Ovary (tissue), 9 donors: ENCODE results near the gene SOS2. TPM values are rescaled to one million over a fixed set of nuclear protein-coding genes. Genes with fewer than 3 reads are reported as not detected.

Experiments used
- DNase-seq, 5 donors: peaks; one replicate each; pipeline ENCODE4 v3.0.0-alpha.2; 2019 to 2020
- H3K27ac ChIP-seq, 2 donors: fragments of 200-600 bp; one replicate each; pipeline versions ENCODE4 v1.5.1 to v1.8.0; 2019 to 2022
- H3K27me3 ChIP-seq: fragments of 200-600 bp; one replicate; pipeline ENCODE4 v1.8.0; 2022
- H3K36me3 ChIP-seq: fragments of 200-600 bp; sonication (generic); one replicate; pipeline ENCODE4 v1.5.1; 2019
- H3K4me1 ChIP-seq: one replicate; pipeline ENCODE4 v1.8.1; 2013; ENCODE audit warnings: mild to moderate bottlenecking, moderate library complexity; ENCODE audit not compliant: insufficient read depth
- H3K4me3 ChIP-seq: fragments of 200-600 bp; sonication (generic); one replicate; pipeline ENCODE4 v1.5.1; 2017
- H3K9me3 ChIP-seq, 2 donors: fragments of 200-600 bp in 1 of 2; sonication (generic) in 1 of 2; one replicate each; pipeline versions ENCODE4 v1.5.1 to v1.8.1; 2013 to 2019; ENCODE audit warnings: mild to moderate bottlenecking in 1 of 2, moderate library complexity in 1 of 2
- EP300 ChIP-seq: sonication (generic); formaldehyde crosslinking; IDR thresholded peaks from one replicate; pipeline ENCODE4 v1.6.1; 2017; ENCODE audit warnings: antibody characterized with exemption
- POLR2A ChIP-seq: fragments of 450-650 bp; IDR thresholded peaks from one replicate; pipeline ENCODE4 v1.6.1; 2017; ENCODE audit warnings: antibody characterized with exemption, mild to moderate bottlenecking, moderate library complexity
- WGBS, 3 donors: extraction: QIAGEN DNeasy Blood & Tissue Kit in 1 of 3; methylation state at CpG; one replicate each; pipeline versions ENCODE4 v1.1.5 to v1.1.7; 2013 to 2017; 5-methylcytosine and 5-hydroxymethylcytosine counted together
- intact Hi-C, 4 donors: fragments of 100-400 bp; cut with DNase I; formaldehyde crosslinking; loops; one replicate each; pipeline versions ENCODE4 v1.11.0 to v1.15.1; 2022 to 2023
- polyA plus RNA-seq, 2 donors: library from polyadenylated mRNA; stranded (reverse); fragments of 200-250 nt in 1 of 2; fragments of 350-450 nt in 1 of 2; fragmentation: Illumina TruSeq in 1 of 2; extraction: RNeasy Lipid Tissue Mini Kit (QIAGEN cat#74804) in 1 of 2; gene quantifications; one replicate each; pipeline ENCODE4 v1.2.3, GENCODE V29; 2013 to 2014
- total RNA-seq, 7 donors: library from RNA; depleted of rRNA in 2 of 7; stranded (reverse); fragments of >200 nt in 2 of 7; fragmentation: NEBNext Ultra II Directional in 3 of 7; extraction: Animal tissue kit (Norgen Biotek cat#: 25700) in 3 of 7; gene quantifications; one replicate each; pipeline versions ENCODE4 v1.1.0 to v1.2.4, GENCODE V29; 2016 to 2023
- TF ChIP-seq, protein P1 (sequence below), 3 donors: fragments of 450-650 bp in 2 of 3; fragments of 200-600 bp in 1 of 3; IDR thresholded peaks; one replicate each; pipeline versions ENCODE4 v1.5.1 to v1.8.0; 2016 to 2022; ENCODE audit warnings: antibody characterized with exemption in 3 of 3, mild to moderate bottlenecking in 1 of 3
- donor health status: DM: no; HTN: no; CAD: no; lungs with moderate emphysema.
- donor health status: DM: no; HTN: no; CAD: no.
- donor health status: Bipolar disorder and iron deficiency.
- donor health status: DM: yes; HTN: yes; CAD: no.
- donor health status: DM: no; HTN: no; CAD: no.
- donor health status: DM: yes; HTN: yes; CAD: no.

Gene SOS2
- total and polyA plus RNA-seq, 9 donors = 10.2 to 29.3 (median 26.7) TPM

- Histone ChIP-seq H3K4me1 (no peaks in the 10 kb centered on the region), H3K36me3 (no peaks in the 10 kb centered on the region), H3K27me3 (no peaks in the 10 kb centered on the region), H3K4me3 (no peak overlapping the region), H3K9me3 (no peaks in the 10 kb centered on the region), H3K27ac (no peak overlapping the region)
- no peak for DNase-seq
- TF ChIP-seq, protein P1, sequence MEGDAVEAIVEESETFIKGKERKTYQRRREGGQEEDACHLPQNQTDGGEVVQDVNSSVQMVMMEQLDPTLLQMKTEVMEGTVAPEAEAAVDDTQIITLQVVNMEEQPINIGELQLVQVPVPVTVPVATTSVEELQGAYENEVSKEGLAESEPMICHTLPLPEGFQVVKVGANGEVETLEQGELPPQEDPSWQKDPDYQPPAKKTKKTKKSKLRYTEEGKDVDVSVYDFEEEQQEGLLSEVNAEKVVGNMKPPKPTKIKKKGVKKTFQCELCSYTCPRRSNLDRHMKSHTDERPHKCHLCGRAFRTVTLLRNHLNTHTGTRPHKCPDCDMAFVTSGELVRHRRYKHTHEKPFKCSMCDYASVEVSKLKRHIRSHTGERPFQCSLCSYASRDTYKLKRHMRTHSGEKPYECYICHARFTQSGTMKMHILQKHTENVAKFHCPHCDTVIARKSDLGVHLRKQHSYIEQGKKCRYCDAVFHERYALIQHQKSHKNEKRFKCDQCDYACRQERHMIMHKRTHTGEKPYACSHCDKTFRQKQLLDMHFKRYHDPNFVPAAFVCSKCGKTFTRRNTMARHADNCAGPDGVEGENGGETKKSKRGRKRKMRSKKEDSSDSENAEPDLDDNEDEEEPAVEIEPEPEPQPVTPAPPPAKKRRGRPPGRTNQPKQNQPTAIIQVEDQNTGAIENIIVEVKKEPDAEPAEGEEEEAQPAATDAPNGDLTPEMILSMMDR (IDR thresholded peaks at IDR 0.05) = no peak
- TF ChIP-seq EP300 = no peak
- TF ChIP-seq POLR2A = no peak
- intact Hi-C loops = no loop called here
- 90 to 98% (median 93%) methylated on average over 1 of the region's 1 CpG for WGBS, 3 donors
Measured at GRCh38 chr14:50242096-50242495, 10.7 kb upstream of the SOS2 start.

DNA sequence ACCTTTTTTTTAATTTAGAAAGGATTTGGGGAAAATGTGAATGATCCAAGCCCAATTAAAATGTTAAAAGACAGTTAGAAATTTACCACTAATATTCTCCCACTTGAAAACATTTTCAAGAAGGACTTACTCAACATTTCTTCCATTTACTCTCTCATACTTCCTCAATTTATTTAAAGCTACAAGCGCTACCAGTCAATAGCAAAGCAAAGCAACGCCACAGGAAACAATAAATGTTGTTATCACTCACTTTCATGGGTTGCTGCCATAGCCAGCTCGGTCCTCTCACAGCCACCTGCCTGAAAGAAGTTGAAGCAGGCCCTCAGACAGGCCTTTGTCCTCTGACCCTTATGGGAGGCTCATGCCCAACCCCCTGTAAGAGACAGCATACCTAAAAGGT lies 6.0 kb upstream of the SOS2 start:
- Histone ChIP-seq H3K27me3 (no peaks in the 10 kb centered on the region), H3K4me1 (no peaks in the 10 kb centered on the region), H3K9me3 (no peaks in the 10 kb centered on the region), H3K36me3 (no peaks in the 10 kb centered on the region), H3K4me3 (no peak overlapping the region), H3K27ac (no peak overlapping the region)
- no peak for DNase-seq
- TF ChIP-seq, protein P1 (IDR thresholded peaks at IDR 0.05) = no peak
- TF ChIP-seq POLR2A (no peak), EP300 (no peak)
- 51 to 61% (median 52%) methylated on average over 3 of the region's 3 CpGs for WGBS, 3 donors
- intact Hi-C loops = no loop called here

- TF ChIP-seq EP300 = no peak
- no peak for TF ChIP-seq POLR2A
- TF ChIP-seq, protein P1 (IDR thresholded peaks at IDR 0.05) = no peak
- no peak for DNase-seq
- no peaks in the 10 kb centered on the region for H3K9me3 ChIP-seq
- H3K36me3 ChIP-seq = no peaks in the 10 kb centered on the region
- no peak overlapping the region for H3K4me3 ChIP-seq
- peaks cover 2% of the 10 kb centered on the region for H3K4me1 ChIP-seq
- H3K27me3 ChIP-seq = no peaks in the 10 kb centered on the region
- H3K27ac ChIP-seq = no peak overlapping the region
- intact Hi-C loops = no loop called here
- WGBS, 3 donors = 94 to 96% (median 94%) methylated on average over 4 of the region's 4 CpGs
Measured at GRCh38 chr14:50233951-50234250, 2.5 kb upstream of the SOS2 start.

- Histone ChIP-seq H3K27me3 (no peaks in the 10 kb centered on the region), H3K9me3 (no peaks in the 10 kb centered on the region), H3K27ac (no peak overlapping the region), H3K36me3 (no peaks in the 10 kb centered on the region), H3K4me3 (no peak overlapping the region), H3K4me1 (peaks cover 4% of the 10 kb centered on the region)
- TF ChIP-seq EP300 = no peak
- no peak for TF ChIP-seq POLR2A
- TF ChIP-seq, protein P1 (IDR thresholded peaks at IDR 0.05) = no peak
- no peak for DNase-seq
- 86 to 94% (median 92%) methylated on average over 14 of the region's 14 CpGs for WGBS, 3 donors
- intact Hi-C loops = no loop called here
Measured at GRCh38 chr14:50233166-50233950, 2.0 kb upstream of the SOS2 start.
